Keratinocyte (primary cell): ENCODE data around the gene P2RX3. TPM values are rescaled to one million over a fixed set of nuclear protein-coding genes. Genes with fewer than 3 reads are reported as not detected.

Experiments used
- DNase-seq: peaks from one replicate; pipeline ENCODE4 v3.0.0-alpha.2; 2011; ENCODE audit warnings: low read depth, missing footprints, low spot score
- FAIRE-seq: peaks from 2 replicates; lab custom pipeline; 2011; peaks lifted over from hg19 to GRCh38; lab: Jason Lieb, UNC
- H2AFZ ChIP-seq: 2 replicates; pipeline ENCODE4 v1.6.0; 2012; ENCODE audit warnings: low read length, control low read depth, inconsistent platforms; ENCODE audit not compliant: control insufficient read depth
- H3K27ac ChIP-seq: 2 replicates; pipeline ENCODE4 v1.5.1; 2011; ENCODE audit warnings: low read length; ENCODE audit not compliant: control insufficient read depth, insufficient read depth
- H3K27me3 ChIP-seq: 3 replicates; pipeline ENCODE4 v1.6.0; 2011; ENCODE audit warnings: low read length; ENCODE audit not compliant: control insufficient read depth, insufficient read depth; ENCODE audit errors: extremely low read depth
- H3K36me3 ChIP-seq, 2 experiments: 2 replicates in 1 of 2; 3 replicates in 1 of 2; pipeline ENCODE4 v1.5.1; 2011; ENCODE audit warnings: low read length in 2 of 2, mild to moderate bottlenecking in 1 of 2; ENCODE audit not compliant: control insufficient read depth in 2 of 2, insufficient read depth in 2 of 2; ENCODE audit errors: extremely low read depth in 1 of 2
- H3K4me1 ChIP-seq: 3 replicates; pipeline ENCODE4 v1.5.1; 2011; ENCODE audit warnings: low read length; ENCODE audit not compliant: control insufficient read depth, insufficient read depth; ENCODE audit errors: extremely low read depth
- H3K4me2 ChIP-seq: 3 replicates; pipeline ENCODE4 v1.6.0; 2011; ENCODE audit warnings: low read depth, low read length; ENCODE audit not compliant: control insufficient read depth, insufficient read depth; ENCODE audit errors: extremely low read depth
- H3K4me3 ChIP-seq, 3 experiments: fragments of 200-600 bp in 1 of 3; sonication (generic) in 1 of 3; 2 replicates in 2 of 3; 3 replicates in 1 of 3; pipeline ENCODE4 v1.5.1; 2011 to 2016; ENCODE audit warnings: low read length in 3 of 3, mild to moderate bottlenecking in 3 of 3, control low read depth in 2 of 3, inconsistent platforms in 1 of 3, low read depth in 1 of 3, mixed read lengths in 1 of 3, mixed run types in 1 of 3, moderate library complexity in 1 of 3; ENCODE audit not compliant: control insufficient read depth in 2 of 3, insufficient read depth in 2 of 3; ENCODE audit errors: extremely low read depth in 1 of 3
- H3K79me2 ChIP-seq: 2 replicates; pipeline ENCODE4 v1.6.0; 2012; ENCODE audit warnings: low read length; ENCODE audit not compliant: control insufficient read depth, insufficient read depth
- H3K9ac ChIP-seq: 3 replicates; pipeline ENCODE4 v1.6.0; 2011; ENCODE audit warnings: low read length; ENCODE audit not compliant: control insufficient read depth, insufficient read depth; ENCODE audit errors: extremely low read depth
- H3K9me1 ChIP-seq: 3 replicates; pipeline ENCODE4 v1.6.0; 2011; ENCODE audit warnings: low read length; ENCODE audit not compliant: control insufficient read depth, insufficient read depth; ENCODE audit errors: extremely low read depth
- H3K9me3 ChIP-seq: 2 replicates; pipeline ENCODE4 v1.5.1; 2012; ENCODE audit warnings: low read depth, low read length; ENCODE audit not compliant: control insufficient read depth
- H4K20me1 ChIP-seq: 3 replicates; pipeline ENCODE4 v1.6.0; 2011; ENCODE audit warnings: low read length; ENCODE audit not compliant: control insufficient read depth, insufficient read depth; ENCODE audit errors: extremely low read depth
- CTCF ChIP-seq, 3 experiments: IDR thresholded peaks in 1 of 3; conservative IDR thresholded peaks in 1 of 3; optimal IDR thresholded peaks in 1 of 3; 2 replicates in 2 of 3; 3 replicates in 1 of 3; pipeline versions ENCODE3 to v1.5.1; 2011; ENCODE audit warnings: low read length in 3 of 3, mild to moderate bottlenecking in 3 of 3, moderate library complexity in 2 of 3, control low read depth in 1 of 3, inconsistent platforms in 1 of 3; ENCODE audit not compliant: insufficient read depth in 2 of 3; ENCODE audit errors: extremely low read depth in 1 of 3
- EZH2 ChIP-seq: IDR thresholded peaks from one replicate; pipeline ENCODE4 v1.6.1; 2012; ENCODE audit warnings: inconsistent platforms, mild to moderate bottlenecking, low read length, moderate library complexity
- dilution Hi-C: fragments of 300-500 bp; cut with MboI; formaldehyde crosslinking; loops from one replicate; pipeline ENCODE4 v1.7.0; 2020; ENCODE audit warnings: low sequenced_read_pairs; ENCODE audit not compliant: extremely low pct_ligation_motif_present
- polyA plus RNA-seq, 5 experiments: library from polyadenylated mRNA; depleted of rRNA in 3 of 5; stranded (reverse) in 3 of 5; stranded (forward) in 1 of 5; unstranded in 1 of 5; fragments of >200 nt; gene quantifications; 1 replicate in 1 of 5; 2 replicates in 3 of 5; 3 replicates in 1 of 5; pipeline versions ENCODE4 v1.2.1 to v1.2.3, GENCODE V29; 2011 to 2012; ENCODE audit warnings: missing spikeins in 2 of 5, low read depth in 1 of 5, low replicate concordance in 1 of 5

Gene P2RX3
- polyA plus RNA-seq, 1 donor (not counting 4 experiments of a cell fraction or from before 2014, with no cell fraction given): not detected

DNA sequence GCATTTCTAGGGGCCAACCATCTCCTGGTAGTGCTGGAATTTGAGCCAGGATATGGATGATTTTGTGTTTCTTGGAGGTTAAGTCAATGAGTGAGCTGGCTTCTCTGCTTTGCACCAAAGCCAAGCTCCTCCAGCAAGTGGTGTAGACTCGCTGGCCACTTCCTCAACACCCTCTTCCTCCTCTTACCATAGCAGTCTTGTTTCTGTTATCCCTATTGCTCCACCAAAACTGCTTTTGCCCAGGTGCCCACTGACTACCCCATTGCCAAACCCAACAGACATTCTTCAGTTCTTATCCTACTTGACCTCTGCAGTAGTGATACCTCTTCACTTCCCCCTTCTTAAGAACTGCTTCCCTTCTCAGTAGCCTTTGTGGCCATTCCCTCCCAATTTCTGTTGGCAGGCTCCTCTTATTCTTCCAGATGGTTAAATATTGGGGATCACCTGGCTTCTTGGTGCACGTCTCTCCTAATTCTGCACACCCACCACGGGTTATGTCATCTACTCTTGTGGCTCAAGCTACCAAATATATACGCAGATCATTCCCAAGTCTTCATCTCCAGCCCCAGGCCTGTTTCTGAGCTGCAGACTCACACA is 59.3 kb downstream of the P2RX3 start:
- DNase-seq (no peak), FAIRE-seq (no peak)
- no peak for TF ChIP-seq CTCF (optimal IDR thresholded peaks at IDR 0.05 in 1 of 3, IDR thresholded peaks at IDR 0.05 in 1 of 3, conservative IDR thresholded peaks at IDR 0.05 in 1 of 3; ENCODE audit: extremely low read depth in 1 of 3, insufficient read depth in 2 of 3, low read length in 3 of 3)
- Histone ChIP-seq H2AFZ (no peak overlapping the region), H3K9me3 (no peaks in the 10 kb centered on the region), H3K79me2 (no peaks in the 10 kb centered on the region), H3K4me2 (no peak overlapping the region), H3K9ac (no peak overlapping the region), H4K20me1 (no peaks in the 10 kb centered on the region), H3K4me1 (peaks cover 29% of the 10 kb centered on the region), H3K9me1 (no peaks in the 10 kb centered on the region), H3K4me3 (no peak overlapping the region), H3K27ac (no peak overlapping the region), H3K27me3 (no peaks in the 10 kb centered on the region), H3K36me3 (no peaks in the 10 kb centered on the region)
- dilution Hi-C loops: no loop called here

- Histone ChIP-seq H3K4me1 (peaks cover 27% of the 10 kb centered on the region), H3K79me2 (no peaks in the 10 kb centered on the region), H3K9me3 (no peaks in the 10 kb centered on the region), H3K9me1 (no peaks in the 10 kb centered on the region), H3K4me3 (no peak overlapping the region), H3K27me3 (no peaks in the 10 kb centered on the region), H3K4me2 (peak overlapping the region; percentile 46), H3K9ac (no peak overlapping the region), H4K20me1 (no peaks in the 10 kb centered on the region), H3K27ac (no peak overlapping the region), H2AFZ (no peak overlapping the region), H3K36me3 (no peaks in the 10 kb centered on the region)
- DNase-seq (no peak), FAIRE-seq (peak; percentile 94)
- dilution Hi-C loops: no loop called here
- TF ChIP-seq CTCF (optimal IDR thresholded peaks at IDR 0.05 in 1 of 3, IDR thresholded peaks at IDR 0.05 in 1 of 3, conservative IDR thresholded peaks at IDR 0.05 in 1 of 3; ENCODE audit: extremely low read depth in 1 of 3, insufficient read depth in 2 of 3, low read length in 3 of 3) (no peak), EZH2 (no peak)
Observed at GRCh38 chr11:57399221-57399620, 61.1 kb downstream of the P2RX3 start.
